GM21423 (cell line): ENCODE measurements around the gene DGCR6.
"Not testable (repeated sequence)": the region's sequence is repeated elsewhere in the genome, so short reads cannot be mapped to it uniquely, and the experiment has no call there.

Experiments
- ATAC-seq: cut with Tn5 transposase; IDR thresholded peaks from one replicate; pipeline ENCODE4 v1.9.1; 2021; ENCODE audit warnings: mild to moderate bottlenecking, moderate library complexity; ENCODE audit not compliant: unreplicated experiment

Gene DGCR6

GRCh38 chr22:18905540-18906409, at the start of gene DGCR6:
Gene DGCR6 (plus strand): TSS chr22:18906320. CDS start chr22:18906375, 55 bp downstream.
- ATAC-seq, result peak; percentile 80

DNA sequence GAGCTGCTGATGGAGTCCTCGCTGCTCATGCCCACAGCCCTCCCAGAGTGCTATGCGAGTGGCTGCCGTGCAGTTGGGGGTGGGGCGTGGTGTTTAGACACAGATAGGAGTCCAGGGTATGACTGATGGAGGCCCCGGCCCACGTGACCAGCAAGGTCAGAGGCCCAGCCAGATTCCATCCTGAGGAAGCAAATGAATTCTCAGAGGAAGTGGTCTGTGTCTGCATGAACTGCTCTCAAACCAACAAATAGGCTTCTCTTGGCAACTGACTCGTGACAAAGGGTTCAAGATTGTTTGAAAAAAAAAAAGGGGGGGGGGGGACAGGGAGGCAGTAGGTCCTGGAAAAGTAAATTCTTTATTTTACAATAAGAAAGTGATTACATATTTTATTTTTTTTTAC, 46.8 kb upstream of the DGCR6 start:
- not testable (repeated sequence) for ATAC-seq

- ATAC-seq, result not testable (repeated sequence)
Measured at GRCh38 chr22:18881260-18881659, 24.9 kb upstream of the DGCR6 start.

GRCh38 chr22:18884465-18884864, 21.7 kb upstream of the DGCR6 start:
- not testable (repeated sequence) for ATAC-seq

- ATAC-seq, result no peak
Measured at GRCh38 chr22:18888115-18888514, 18.0 kb upstream of the DGCR6 start.

DNA sequence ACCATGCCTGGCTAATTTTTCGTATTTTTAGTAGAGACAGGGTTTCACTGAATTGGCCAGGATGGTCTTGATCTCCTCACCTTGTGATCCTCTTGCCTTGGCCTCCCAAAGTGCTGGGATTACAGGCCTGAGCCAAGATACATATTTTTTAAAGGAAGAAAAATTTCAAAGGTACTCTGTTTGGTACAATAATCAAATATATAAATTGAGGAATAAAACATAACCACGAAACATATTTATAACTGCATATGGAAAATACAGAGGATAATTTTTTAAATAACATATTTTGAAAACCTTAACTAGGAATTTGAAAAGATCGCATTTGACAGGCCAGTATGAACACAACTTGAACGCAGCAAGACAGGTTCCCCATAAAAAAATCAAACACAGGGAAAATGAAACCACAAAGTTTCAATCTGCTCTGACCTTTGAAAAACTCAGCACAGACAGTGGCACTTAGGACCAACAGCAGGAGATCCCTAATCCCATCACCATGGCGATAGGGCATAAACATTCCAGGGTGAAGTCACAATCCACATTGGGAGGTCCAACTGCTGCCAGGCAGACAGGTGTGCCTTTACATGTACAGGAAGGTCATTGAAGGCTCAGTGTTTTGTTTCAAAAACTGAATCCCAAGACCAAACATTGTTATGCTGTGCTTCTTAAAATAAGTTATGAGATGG, 15.5 kb upstream of the DGCR6 start:
- peak; percentile 60 for ATAC-seq

- not testable (repeated sequence) for ATAC-seq
Measured at GRCh38 chr22:18893775-18894174, 12.3 kb upstream of the DGCR6 start.

DNA sequence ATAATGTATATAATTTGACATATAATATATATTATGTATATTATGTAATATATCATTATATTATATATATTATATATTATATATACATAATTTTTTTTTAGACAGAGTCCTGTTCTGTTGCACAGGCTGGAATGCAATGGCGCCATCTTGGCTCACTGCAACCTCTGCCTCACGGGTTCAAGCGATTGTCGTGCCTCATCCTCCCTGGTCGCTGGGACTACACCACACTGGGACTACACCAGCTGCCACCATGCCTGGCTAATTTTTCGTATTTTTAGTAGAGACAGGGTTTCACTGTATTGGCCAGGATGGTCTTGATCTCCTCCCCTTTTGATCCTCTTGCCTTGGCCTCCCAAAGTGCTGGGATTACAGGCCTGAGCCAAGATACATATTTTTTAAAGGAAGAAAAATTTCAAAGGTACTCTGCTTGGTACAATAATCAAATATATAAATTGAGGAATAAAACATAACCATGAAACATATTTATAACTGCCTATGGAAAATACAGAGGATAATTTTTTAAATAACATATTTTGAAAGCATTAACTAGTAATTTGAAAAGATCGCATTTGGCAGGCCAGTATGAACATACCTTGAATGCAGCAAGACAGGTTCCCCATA, 10.0 kb upstream of the DGCR6 start:
- ATAC-seq, result not testable (repeated sequence)

- ATAC-seq, result peak; percentile 26
Measured at GRCh38 chr22:18906410-18906745, 258 bp downstream of the DGCR6 start.

- ATAC-seq, result no peak
Measured at GRCh38 chr22:18906896-18907295, 776 bp downstream of the DGCR6 start.

DNA sequence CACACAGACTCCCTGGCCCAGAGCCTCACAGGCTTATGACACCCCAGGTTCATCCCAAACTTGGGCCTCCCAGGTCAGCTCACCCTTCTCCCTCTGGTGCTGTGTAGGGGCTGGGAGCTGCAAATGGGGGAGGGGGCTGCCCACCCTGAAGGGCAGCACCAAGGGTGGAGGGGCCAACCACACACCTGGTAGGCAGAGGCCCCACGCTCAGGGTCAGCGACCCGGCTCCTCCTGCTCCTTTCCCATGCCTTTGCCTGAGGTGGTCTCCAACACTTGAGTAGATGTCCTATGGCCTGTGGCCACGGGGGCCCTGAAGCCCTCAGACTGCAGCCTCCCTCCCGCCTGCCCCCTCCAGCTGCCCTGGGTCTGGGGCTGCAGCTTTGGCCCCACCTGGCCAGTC, 3.4 kb downstream of the DGCR6 start:
- ATAC-seq, result no peak

GRCh38 chr22:18911535-18911934, 5.4 kb downstream of the DGCR6 start:
- ATAC-seq, result not testable (repeated sequence)

- ATAC-seq, result not testable (repeated sequence)
Measured at GRCh38 chr22:18912264-18912946, 6.3 kb downstream of the DGCR6 start.

DNA sequence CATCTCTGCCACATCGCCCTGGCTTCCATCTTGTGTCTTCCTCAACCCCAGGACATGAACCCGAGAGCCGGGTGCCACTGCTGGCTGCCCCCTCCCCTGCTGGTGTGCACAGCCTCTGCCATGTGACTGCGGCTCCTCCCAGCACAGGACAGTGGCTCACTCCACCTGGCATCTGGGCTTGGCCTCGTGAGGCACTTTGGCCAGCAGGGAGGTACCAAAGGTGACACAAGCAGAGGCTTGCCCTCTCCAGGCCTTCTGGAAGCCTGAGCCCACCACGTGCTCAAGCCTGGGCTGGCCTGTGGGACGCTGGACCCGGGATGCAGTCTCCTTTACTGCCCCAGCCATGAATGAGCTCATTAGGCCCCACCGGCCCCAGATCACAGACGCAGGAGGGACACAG, 8.4 kb downstream of the DGCR6 start:
- ATAC-seq, result not testable (repeated sequence)

DNA sequence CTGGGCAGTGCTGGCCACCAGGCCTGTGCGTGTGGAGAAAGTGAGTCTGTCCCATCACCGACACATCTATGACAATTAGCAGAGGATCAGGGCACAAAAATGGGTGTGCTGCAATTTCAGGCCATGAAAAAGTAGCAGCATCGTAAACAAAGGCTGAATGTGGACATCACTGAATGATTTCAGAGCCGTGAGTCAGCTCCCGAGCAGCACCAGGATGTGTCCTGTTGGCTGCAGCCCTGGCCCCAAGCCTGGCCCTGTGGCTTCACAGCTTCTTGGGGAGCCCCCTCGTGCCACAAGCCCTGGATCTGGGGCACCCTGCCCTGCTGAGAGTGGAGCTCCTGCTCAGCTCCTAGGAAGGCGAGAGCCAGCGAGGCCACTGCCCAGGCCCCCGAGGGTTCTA, 9.4 kb downstream of the DGCR6 start:
- ATAC-seq, result not testable (repeated sequence)

- ATAC-seq, result not testable (repeated sequence)
Measured at GRCh38 chr22:18917818-18918217, 11.7 kb downstream of the DGCR6 start.

GRCh38 chr22:18920257-18920902, 14.3 kb downstream of the DGCR6 start:
- not testable (repeated sequence) for ATAC-seq

DNA sequence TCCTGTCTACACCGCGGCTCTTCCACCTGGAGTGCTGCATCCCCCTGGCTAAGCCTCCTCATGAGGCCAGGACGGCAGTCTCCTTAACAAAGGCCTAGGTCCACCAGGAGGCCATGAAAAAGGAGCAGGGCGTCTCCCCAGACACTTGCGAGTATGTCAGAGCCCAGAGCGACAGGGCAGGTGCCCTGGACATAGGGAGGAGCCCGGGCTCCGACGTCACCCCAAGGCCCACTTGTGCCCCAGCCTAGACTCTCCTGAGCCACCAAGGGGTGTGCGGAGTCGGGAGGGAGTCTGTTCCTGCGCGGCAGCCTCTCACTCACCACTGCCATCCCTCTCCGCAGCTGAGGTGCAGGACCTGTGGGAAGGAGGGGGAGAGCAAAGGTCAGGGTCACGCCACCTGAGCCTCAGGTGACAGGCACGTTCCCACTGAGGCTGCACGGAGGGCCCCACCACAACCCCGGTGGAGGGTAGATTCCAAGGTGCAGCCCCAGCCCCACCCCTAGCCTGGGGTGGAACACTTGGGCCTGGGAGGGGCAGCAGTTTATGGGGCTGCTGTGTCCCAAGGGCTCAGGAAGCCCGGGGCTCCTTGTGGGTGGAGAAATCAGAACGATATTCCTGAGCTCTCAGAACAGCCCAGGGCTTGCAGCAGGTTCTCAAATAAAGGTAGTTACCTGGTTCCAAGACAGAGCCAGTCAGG, 19.4 kb downstream of the DGCR6 start:
- no peak for ATAC-seq

- no peak for ATAC-seq
Measured at GRCh38 chr22:18927020-18927419, 20.9 kb downstream of the DGCR6 start.

GRCh38 chr22:18927573-18927972, 21.5 kb downstream of the DGCR6 start:
- no peak for ATAC-seq
